Hypothalamus (tissue), 51 donors: ENCODE measurements around the gene ATXN7L1.
"Not testable (repeated sequence)": the region's sequence is repeated elsewhere in the genome, so short reads cannot be mapped to it uniquely, and the experiment has no call there.

Experiments used
- DNase-seq, 51 donors: peaks; one replicate each; lab custom pipeline; 2025; lab: John Stamatoyannopoulos, UW

Gene ATXN7L1

DNA sequence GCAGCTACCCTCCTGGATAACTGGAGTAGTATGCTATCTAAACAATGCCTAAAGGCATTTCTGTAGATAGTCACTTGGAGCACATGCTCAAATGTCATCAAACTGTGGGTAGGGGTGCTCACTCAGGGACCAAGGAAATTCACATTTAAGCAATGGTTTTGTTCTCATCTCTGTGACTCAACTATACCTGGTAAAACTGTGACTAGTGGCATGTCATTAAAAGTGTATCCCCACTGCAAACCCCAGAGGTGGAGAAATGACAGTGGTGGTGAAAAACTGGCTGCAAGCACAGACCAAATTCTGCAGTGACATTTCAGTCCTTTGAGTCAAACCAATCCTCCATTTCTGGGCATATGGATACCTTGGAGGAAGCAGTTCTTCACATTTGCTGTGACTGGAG, 160.9 kb downstream of the ATXN7L1 start:
- DNase-seq, result no peak

DNA sequence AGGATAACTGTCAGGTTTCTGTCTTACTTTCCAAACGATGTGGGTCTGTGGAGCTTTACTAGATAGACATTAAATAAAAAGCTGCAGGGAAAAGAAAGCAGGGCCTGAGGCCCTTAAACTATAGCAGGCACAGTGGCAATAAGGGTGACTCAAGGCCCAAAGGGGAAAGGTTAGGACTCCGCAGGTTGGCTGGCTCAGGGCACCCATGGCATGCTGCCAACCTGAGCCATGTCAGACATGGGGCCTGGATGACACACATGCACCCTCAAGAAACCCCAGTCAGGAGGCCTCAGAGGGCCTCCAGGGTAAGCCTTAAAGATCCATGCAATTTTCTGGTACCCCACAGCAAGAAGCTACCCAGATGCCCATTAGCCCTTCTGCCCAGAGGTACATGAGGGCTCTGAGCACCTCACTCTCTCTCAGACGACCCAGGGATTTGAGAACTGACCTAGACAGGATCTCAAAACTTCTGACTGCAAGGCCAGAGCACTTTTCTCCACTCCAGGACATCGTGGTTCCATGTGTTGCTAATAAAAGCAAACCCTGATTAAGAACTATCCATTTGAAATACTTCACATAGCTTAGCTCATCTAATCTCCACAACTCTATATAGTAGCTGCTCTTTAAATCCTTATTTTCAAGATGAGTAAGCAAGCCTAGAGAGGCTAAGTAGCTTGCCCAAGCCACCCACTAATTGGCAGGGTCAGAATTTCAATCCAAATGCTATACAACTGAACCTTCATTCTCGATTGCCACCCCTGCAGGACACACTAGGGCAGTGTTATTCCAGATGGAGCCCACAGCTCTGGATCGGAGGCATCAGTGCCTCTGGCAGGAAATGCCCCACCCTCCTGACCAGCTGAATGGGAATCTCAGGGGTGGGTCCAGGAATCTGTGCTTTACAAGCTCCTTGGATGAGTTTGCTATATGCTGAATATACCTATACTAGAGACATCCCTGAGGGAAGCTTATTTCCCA, 162.6 kb downstream of the ATXN7L1 start:
- no peak for DNase-seq

DNA sequence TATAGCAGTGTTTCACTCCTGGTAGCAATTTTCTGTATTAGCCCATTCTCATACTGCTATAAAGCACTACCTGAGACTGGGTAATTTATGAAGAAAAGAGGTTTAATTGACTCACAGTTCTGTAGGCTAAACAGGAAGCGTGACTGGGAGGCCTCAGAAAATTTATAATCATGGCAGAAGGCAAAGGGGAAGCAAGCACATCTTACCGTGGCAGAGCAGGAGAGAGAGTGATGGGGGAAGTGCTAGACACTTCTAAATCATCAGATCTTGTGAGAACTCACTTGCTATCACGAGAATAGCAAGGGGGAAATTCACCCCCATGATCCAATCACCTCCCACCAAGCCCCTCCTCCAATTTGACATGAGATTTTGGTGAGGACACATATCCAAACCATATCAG, 163.5 kb downstream of the ATXN7L1 start:
- no peak for DNase-seq

DNA sequence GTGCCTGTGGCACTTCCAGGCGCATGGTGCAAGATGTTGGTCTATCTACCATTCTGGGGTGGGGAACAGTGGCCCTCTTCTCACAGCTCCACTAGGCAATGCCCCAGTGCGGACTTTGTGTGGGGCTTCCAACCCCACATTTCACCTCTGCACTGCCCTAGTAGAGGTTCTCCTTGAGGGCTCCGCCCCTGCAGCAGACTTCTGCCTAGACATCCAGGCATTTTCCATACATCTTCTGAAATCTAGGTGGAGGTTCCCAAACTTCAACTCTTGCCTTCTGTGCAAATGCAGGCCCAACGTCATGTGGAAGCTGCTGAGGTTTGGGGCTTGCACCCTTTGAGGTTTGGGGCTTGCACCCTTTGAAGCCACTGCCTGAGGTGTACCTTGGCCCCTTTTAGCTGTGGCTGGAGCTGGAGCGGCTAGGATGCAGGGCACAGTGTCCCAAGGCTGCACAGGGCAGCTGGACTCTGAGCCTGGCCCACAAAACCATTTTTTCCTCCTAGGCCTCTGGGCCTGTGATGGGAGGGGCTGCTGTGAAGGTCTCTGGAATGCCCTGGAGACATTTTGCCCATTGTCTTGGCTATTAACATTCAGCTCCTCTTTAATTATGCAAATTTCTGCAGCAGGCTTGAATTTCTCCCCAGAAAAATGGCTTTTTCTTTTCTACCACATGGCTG, 164.5 kb downstream of the ATXN7L1 start:
- no peak for DNase-seq

DNA sequence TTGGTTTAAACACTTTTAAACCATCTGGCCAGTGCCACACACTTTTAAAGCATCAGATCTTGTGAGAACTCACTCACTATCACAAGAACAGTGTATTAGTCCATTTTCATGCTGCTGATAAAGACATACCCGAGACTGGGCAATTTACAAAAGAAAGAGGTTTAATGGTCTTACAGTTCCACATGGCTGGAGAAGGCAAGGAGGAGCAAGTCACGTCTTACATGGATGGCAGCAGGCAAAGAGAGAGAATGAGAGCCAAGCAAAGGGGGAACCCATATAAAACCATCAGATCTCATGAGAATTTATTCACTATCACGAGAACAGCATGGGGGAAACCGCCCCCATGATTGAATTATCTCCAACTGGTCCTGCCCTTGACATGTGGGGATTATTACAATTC, 165.7 kb downstream of the ATXN7L1 start:
- DNase-seq, result not testable (repeated sequence)

DNA sequence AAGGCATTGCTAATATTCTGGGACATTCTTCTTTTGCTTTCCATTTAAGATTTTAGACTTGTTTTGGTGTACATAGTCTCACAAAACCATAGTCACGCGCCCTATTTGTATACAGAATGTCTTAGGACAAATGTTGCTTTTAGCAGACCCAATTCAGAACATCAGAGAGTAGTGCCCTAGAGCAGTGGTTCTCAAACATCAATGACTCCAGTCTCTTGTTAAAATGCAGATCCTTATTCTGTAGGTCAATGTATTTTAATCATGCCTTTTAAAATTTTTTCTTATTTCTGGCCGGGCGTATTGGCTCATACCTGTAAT, 167.7 kb downstream of the ATXN7L1 start:
- no peak for DNase-seq

DNA sequence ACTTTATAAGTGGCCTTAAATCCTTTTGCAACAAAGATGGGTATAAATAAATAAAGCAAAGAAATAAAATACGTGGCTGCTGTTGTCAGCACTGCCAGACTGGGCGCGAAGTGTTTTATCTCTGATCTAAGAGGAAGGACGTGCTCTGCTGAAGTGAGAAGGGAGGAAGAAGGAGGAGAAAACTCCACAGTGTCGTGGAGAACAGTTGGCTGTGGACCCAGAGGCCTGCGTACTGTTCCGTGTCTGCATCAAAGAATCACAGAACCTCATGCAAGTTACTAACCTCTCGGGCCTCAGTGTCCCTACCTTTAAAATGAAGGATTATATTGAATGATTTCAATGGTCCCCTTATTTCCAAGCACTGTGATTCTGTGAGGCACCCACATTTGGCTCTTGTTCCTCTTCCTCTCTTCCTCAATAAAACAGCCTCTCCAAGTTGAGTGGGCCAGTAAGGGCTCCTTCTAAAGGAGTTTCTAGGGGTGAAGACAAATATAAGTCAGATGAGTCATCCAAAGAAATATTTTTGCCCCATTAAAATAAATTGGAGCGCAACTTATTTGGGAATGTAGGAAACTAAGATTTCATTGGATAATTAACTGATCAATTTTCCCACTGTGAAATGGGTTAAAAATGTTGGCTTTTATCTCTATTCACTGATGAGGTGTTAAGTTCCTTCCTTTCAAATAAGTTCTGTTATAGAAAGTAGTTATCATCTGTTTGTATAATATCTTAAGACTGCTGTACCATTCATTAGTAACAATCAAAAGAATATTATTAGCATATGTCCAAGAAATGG, 168.2 kb downstream of the ATXN7L1 start:
- DNase-seq, result no peak

DNA sequence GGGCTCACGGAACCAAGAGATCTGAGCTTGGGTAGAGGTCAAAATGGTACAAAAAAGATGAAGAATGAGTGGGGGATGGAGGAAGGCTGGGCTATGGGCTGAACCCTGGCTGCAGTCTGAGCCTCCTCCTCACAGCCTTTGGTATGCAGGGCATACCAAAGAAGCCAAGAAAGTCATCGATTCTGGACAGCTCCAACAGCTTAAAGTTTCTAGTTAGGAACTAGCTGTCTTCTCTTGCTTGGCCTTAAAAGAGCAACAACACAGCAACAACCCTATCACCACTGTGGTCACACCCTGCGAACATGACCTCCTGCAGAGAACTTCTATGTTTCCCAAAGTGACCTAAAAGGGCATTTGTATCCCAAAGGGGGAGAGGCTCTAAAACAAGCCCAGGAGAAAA, 169.0 kb downstream of the ATXN7L1 start:
- DNase-seq, result no peak

DNA sequence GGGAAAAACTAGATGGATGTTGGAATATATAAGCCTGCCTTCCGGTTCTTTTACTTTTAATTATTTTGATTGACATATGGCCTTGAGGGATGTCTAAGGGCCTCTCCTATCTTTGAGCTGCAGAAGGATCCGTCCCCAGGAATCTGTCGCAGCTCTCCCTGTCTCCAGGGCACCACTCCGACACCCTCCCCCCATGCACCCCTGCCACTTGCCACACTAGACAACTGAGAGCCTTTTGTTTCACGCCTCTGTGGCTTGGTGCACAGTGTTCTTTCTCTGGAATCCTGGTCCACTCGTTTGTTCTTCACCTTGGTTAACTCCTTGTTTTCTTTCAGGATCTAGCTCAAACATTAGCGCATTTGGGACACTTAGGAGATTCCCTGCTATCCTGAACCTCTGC, 171.0 kb downstream of the ATXN7L1 start:
- DNase-seq, result peak in 22 of 51 donors; percentile 4 to 68 (median 38)

DNA sequence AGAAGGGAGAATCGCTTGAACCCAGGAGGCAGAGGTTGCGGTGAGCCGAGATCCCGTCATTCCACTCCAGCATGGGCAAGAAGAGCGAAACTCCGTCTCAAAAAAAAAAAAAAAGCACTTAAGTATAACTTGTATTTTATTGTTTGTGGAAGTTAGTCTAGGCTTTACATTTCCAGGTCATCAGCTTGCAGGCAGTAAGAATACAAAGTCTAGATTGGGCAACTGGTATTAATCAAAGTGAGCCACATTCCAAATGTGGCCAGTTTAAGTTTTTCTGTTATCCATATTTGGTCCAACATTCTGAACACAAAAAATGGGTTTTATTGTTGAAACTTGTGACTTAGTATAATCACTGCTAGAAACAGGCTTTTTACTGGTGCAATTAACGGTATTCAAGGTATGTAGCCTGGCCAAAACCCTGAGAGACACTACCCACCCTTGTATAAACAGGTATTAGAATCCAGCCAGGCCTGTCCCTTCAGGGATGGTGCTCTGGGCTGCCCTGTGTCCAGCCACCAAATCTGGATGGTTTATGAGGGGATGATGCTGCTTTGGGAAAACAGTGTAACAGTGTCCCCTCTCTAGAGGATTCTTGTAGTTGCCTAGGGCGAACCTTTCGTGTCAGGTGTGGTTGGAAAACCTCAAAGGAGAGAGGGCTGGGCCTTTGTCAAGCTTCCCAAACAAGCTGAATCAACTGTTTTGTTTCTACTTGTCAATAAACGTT, 173.0 kb downstream of the ATXN7L1 start:
- no peak for DNase-seq

DNA sequence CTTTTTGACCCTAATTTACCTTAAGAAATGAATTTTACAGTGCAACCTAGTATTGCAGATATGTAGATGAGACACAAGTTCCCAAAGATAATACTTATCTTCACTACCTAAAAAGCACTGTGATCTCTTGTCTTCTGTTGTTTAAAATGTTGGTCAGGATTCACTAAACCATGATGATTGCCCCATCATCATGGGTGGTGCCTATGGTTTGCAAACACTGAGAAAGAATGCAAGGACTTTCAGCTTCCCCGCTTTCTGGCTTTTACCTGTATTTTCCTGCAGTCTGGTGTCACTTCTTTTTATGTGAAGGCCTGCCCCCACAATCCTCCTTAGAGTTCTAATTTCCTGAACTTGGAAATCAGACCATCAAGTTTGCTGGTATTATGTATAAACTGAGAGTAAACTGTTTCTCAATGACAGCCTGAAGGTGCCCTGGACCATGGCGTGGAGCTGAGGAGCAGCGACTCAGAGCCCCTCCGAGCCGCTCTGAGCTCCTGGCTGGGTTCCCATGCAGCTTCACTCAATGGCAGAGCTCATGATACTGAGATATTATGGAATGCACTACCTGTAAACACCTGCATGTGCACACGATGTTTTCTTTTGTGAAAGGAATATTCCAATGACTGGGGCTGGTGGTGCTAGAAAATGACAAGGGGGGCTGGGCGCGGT, 176.7 kb downstream of the ATXN7L1 start:
- no peak for DNase-seq

DNA sequence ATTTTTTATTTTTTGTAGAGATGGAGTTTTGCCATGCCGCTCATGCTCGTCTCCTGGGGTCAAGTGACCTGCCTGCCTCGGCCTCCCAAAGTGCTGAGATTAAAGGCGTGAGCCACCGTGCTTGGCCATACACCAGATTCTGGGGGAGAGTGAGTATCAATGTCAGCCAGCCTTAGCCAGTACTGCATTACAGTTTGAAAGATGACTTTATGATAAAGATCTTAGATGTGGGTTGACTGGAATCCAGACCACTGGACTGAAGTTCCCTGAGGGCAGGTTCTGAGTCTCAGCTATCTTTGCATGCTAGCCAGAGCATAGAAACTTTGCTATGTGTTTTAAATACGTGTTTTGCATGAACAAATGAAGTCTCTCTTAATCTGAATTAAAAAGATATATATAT, 177.9 kb downstream of the ATXN7L1 start:
- DNase-seq, result no peak

DNA sequence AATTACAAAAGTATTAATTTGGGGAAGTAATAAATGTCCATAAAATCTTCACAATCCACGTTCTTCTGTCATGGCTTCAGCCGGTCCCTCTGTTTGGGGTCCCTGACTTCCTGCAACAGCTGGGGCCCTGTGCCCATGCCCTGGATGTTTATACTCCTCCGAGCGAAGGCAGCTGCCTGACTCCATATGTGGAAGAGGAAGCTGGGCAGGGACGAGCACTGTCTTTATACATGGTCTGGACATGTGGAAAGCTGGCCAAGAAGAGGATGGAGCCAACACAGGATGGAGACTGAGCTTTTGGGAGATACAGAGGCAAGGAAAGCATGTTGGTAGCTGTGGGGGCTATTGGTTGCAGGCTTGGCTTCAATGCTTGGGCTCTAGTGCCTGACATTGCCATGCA, 178.6 kb downstream of the ATXN7L1 start:
- no peak for DNase-seq

DNA sequence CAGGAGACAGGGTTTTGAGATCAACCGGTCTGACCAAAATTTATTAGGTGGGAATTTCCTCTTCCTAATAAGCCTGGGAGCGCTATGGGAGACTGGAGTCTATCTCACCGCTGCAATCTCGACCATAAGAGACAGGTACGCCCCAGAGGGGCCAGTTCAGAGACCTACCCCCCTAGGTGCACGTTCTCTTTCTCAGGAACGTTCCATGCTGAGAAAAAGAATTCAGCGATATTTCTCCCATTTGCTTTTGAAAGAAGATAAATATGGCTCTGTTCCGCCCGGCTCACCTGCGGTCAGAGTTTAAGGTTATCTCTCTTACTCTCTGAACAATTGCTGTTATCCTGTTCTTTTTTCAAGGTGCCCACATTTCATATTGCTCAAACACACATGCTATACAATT, 179.2 kb downstream of the ATXN7L1 start:
- not testable (repeated sequence) for DNase-seq

DNA sequence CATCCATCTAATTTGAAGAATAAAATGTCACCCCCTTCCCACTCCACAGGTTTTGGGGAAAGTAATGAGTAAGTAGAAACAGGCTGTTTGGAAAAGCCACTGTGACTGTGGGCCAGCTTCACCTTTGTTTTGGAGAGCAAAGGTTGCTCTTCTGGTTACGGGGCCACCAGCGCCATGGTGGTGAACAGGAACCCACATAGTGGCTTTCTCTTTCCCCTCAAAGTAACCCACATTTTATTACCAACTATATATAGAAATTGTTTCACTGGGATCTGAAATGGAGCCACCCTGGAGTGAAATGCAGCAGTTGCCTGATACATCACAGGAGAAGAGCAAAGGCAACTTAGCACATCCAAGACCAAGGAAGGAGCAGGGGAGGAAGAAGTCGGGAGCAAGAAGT, 182.8 kb downstream of the ATXN7L1 start:
- no peak for DNase-seq

DNA sequence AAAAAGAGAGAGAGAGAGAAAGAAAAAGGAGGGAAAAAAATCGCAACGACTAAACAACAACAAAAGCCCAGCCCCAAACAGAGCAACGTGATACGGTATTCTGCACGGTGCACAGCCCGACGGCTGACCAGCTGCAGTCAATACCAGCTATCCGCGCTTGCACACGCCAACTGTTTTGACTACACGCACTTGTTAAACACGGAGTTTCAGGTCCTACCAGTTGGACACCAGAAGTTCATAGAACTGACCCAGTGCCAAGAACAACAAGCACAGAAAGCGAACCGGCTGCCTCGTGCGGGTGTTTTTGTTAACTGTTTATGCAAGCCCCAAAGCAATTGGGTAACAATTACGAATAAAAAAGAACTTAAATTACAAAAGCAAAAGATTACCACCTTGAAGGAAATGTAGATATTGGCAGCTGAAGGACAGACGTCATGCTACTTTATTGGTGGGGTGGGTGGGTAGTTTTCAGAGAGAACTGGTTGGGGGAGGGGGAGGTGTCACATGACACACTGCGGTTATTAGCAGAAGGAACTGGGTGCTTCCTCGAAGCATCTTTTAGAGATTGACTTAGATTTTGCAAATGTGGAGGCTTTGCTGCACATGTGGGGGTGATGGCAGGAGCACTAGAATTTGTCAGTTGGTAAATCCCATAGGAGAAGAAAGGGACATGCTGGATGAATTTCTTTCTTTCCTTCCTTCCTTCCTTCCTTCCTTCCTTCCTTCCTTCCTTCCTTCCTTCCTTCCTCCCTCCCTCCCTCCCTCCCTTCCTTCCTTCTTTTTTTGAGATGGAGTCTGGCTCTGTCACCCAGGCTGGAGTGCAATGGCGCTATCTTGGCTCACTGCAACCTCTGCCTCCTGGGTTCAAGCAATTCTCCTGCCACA, 184.5 kb downstream of the ATXN7L1 start:
- DNase-seq, result peak in 16 of 51 donors; percentile 9 to 73 (median 24)

DNA sequence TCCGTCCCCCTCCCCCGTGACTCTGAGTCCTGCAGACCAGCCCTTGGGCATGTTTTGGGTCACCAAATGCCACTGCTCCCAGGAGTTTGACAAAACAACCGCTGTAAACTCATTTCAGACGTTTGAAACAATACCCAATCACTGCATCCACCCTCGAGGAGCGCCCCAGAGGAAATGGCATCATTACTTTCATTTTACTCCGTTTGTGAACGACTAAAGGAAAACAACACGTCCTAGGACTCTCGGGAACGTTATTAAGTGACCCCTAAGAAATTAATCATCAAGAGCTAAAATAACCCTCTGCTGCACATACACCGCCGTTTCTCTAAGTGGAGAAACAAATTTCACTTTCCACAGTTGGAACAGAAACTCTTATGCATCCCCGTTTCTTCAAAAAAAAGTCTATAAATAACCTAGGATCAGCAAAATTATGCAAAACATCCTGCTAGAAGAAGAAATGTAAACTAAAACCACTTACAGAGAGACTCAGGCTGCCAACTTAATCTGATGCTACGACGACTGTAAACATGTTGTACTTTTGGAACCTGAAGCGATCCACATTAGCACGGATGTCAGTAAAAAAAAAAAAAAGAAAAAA, 185.2 kb downstream of the ATXN7L1 start:
- DNase-seq, result no peak

DNA sequence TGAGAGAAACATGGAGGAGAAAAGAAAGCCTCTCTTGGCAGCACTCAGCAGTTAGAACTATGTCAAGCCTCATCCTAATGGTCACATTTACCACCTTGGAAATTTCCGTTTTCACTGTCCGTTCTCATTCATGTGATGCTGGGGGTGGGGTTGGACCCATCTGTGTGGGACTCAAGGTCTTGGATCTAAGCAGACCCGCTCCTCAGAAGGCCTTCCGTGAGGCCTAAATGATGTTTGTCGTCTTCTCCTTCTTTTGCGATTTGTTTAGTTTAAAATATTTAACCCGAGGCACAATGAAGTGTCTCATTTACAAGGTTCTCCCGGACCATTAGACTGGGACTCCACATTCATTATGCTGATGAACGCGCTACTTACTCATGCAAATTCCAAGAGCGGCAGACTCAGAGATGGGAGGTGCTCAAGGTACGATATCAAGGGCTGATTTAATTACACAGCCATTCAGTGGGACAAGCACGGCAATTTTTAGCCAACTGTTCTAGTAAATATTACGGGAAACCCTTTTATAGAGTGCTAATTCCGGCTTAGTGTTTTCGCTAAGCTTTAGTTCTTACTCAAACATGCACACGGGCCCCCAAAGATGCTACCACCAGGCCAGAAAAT, 186.0 kb downstream of the ATXN7L1 start:
- DNase-seq, result no peak
